ENCODE results near the gene SLFN12. TPM values are rescaled to one million over a fixed set of nuclear protein-coding genes. Genes with fewer than 3 reads are reported as not detected.

The SLFN12 gene
- total RNA-seq, 2 experiments from 2014 or later = 5.1 to 6.3 TPM

DNA sequence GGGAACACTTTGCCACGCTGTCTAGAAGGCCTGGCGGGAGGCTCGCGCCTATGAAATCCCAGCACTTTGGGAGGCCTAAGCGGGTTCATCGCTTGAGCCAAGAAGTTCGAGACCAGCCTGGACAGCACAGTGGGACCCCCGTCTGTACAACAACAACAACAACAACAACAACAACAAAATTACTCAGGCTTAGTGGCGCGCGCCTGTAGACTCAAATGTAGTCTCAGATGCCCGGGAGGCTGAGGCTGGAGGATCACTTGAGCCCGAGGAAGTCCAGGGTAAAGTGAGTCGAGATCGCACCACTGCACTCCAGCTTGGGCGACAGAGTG, 16.6 kb upstream of the SLFN12 start:
- Mint-ChIP-seq H3K4me1 (ENCODE audit: low read depth) (peaks cover 24% of the 10 kb centered on the region), H3K4me3 (peak overlapping the region; percentile 65), H3K9me3 (no peaks in the 10 kb centered on the region), H3K27me3 (no peaks in the 10 kb centered on the region), H3K27ac (peak overlapping the region; percentile 73), H3K36me3 (ENCODE audit: low read depth) (peaks cover 4% of the 10 kb centered on the region)
- intact Hi-C loops (cut with micrococcal nuclease) = loop anchor here (5.0 kb wide), 1 partner anchor 83 kb away; no protein-coding TSS in a partner anchor
- ATAC-seq (no peak), DNase-seq (no peak)
- TF ChIP-seq, protein P1, sequence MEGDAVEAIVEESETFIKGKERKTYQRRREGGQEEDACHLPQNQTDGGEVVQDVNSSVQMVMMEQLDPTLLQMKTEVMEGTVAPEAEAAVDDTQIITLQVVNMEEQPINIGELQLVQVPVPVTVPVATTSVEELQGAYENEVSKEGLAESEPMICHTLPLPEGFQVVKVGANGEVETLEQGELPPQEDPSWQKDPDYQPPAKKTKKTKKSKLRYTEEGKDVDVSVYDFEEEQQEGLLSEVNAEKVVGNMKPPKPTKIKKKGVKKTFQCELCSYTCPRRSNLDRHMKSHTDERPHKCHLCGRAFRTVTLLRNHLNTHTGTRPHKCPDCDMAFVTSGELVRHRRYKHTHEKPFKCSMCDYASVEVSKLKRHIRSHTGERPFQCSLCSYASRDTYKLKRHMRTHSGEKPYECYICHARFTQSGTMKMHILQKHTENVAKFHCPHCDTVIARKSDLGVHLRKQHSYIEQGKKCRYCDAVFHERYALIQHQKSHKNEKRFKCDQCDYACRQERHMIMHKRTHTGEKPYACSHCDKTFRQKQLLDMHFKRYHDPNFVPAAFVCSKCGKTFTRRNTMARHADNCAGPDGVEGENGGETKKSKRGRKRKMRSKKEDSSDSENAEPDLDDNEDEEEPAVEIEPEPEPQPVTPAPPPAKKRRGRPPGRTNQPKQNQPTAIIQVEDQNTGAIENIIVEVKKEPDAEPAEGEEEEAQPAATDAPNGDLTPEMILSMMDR (IDR thresholded peaks at IDR 0.05) = no peak
- POLR2A ChIA-PET = interaction anchor here (0.8 to 2.8 kb wide), 10 partner anchors 15 to 136 kb away, joined by 3 to 20 read pairs (median 4); partner anchors contain the start of gene SLFN11
- CTCF ChIA-PET = interaction anchor here (0.7 to 1.7 kb wide), 6 partner anchors 8 to 90 kb away, joined by 3 to 5 read pairs (median 3); no protein-coding TSS in a partner anchor

DNA sequence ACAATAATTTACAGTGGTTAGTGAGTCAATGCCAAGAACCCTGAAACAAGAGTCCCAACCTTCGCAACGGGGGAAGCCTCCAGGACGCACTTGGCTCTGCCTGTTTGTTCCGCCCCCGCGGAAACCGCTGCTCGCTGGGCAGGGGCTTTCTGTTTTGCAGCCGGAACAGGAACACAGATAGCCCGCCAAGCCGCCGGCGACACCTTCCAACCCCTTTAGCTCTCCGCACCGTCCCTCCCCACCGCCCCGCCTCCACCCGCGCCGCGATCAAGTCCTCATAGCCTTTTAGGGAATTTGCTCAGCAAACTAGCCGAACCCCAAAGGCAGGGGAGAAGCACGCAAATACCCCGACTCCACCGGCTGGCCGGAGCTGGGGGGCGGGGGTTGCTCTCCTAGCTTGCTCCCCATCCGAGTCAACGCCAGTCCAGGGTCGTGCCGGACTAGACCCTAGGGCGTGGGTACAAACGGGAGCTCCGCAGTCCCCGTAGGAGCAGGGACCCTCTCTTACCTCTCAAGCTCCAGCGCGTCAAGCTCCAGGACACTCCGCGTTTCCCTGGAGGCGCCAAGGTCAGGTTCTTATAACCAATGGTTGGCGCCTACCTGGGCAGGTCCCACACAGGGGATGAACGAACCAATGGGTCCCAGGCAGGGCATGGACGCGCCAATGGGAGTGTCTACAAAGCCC, 16.1 kb upstream of the SLFN12 start, which contains the start of gene SLFN13:
Gene SLFN13 (minus strand): TSS at position 553 of the 685 bp plus-strand sequence. CDS start 3,086 bp downstream, outside the sequence.
- intact Hi-C loops (cut with micrococcal nuclease) = loop anchor here (5.0 kb wide), 1 partner anchor 84 kb away; no protein-coding TSS in a partner anchor
- Mint-ChIP-seq H3K27ac (peak within 1 kb of the TSS; percentile 73), H3K36me3 (ENCODE audit: low read depth) (peaks cover 4% of the 10 kb centered on the region), H3K9me3 (no peaks in the 10 kb centered on the region), H3K27me3 (no peaks in the 10 kb centered on the region), H3K4me3 (peak within 1 kb of the TSS; percentile 65), H3K4me1 (ENCODE audit: low read depth) (peaks cover 24% of the 10 kb centered on the region)
- POLR2A ChIA-PET = interaction anchor here (0.6 to 2.8 kb wide), 12 partner anchors 15 to 207 kb away, joined by 3 to 20 read pairs (median 4); partner anchors contain the start of gene SLFN11
- TF ChIP-seq, protein P1 (IDR thresholded peaks at IDR 0.05) = no peak
- DNase-seq = peak; percentile 99
- ATAC-seq = peak; percentile 96
- CTCF ChIA-PET = interaction anchor here (0.7 to 1.7 kb wide), 8 partner anchors 9 to 136 kb away, joined by 3 to 5 read pairs (median 3); no protein-coding TSS in a partner anchor

DNA sequence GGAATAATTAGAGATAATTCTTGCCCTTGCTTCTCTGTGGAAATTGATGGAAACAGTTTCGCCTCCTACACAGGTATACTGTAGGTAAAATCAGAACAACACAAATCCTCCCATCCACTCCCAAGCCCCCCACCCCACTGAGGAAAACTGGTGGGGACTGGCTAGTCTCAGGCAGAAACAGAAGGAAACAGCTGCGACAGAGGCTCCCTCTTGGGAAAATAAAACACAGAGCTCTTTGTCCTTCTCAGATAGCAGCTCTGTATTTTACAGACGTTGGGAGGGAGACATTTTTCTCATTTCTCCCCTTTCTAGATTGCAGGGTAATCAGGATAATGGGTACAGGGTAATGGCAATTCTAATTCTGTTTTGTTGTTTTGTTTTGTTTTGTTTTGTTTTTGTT, 15.2 kb upstream of the SLFN12 start:
- CTCF ChIA-PET = interaction anchor here (1.0 to 1.7 kb wide), 3 partner anchors 20 to 92 kb away, joined by 3 to 4 read pairs (median 3); no protein-coding TSS in a partner anchor
- H3K27ac Mint-ChIP-seq = no peak overlapping the region
- TF ChIP-seq, protein P1 (IDR thresholded peaks at IDR 0.05) = no peak
- peak overlapping the region; percentile 65 for H3K4me3 Mint-ChIP-seq
- H3K27me3 Mint-ChIP-seq = no peaks in the 10 kb centered on the region
- H3K4me1 Mint-ChIP-seq (ENCODE audit: low read depth) = peaks cover 24% of the 10 kb centered on the region
- ATAC-seq (no peak), DNase-seq (no peak)
- H3K36me3 Mint-ChIP-seq (ENCODE audit: low read depth) = peaks cover 4% of the 10 kb centered on the region
- intact Hi-C loops (cut with micrococcal nuclease) = loop anchor here (5.0 kb wide), 1 partner anchor 85 kb away; no protein-coding TSS in a partner anchor
- no peaks in the 10 kb centered on the region for H3K9me3 Mint-ChIP-seq
- POLR2A ChIA-PET = interaction anchor here (0.6 to 2.8 kb wide), 10 partner anchors 14 to 206 kb away, joined by 3 to 20 read pairs (median 4); partner anchors contain the start of gene SLFN11

DNA sequence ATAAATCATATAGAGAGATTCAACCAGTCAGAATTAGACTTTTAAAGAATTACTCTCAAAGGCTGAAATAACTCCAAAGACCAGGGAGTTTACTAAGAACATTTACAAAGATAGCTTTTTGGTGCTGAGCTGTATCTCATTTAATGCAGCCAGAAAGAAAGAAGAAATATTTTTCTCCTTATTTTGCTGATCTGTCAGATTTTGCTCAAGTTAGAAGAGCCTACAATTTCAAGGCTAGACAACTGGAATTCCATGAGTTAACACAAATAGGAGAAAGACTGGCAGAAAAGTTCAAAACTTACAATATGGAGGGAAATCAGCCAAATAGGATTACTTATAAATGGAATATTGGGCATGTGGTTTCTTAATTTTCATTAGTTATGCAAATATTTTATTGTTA, 6.1 kb upstream of the SLFN12 start:
- TF ChIP-seq, protein P1 (IDR thresholded peaks at IDR 0.05) = no peak
- Mint-ChIP-seq H3K4me1 (ENCODE audit: low read depth) (peaks cover 5% of the 10 kb centered on the region), H3K9me3 (no peaks in the 10 kb centered on the region), H3K27me3 (no peaks in the 10 kb centered on the region), H3K4me3 (no peak overlapping the region), H3K27ac (no peak overlapping the region), H3K36me3 (ENCODE audit: low read depth) (peaks cover 7% of the 10 kb centered on the region)
- ChIA-PET CTCF (interaction anchor here (1.7 kb wide), 1 partner anchor 11 kb away, joined by 5 read pairs; no protein-coding TSS in a partner anchor), POLR2A (interaction anchor here (0.8 kb wide), 1 partner anchor 95 kb away, joined by 3 read pairs; no protein-coding TSS in a partner anchor)
- ATAC-seq (no peak), DNase-seq (no peak)
- intact Hi-C loops (cut with micrococcal nuclease) = no loop called here
